GM18867 (cell line): ENCODE data around the gene AMMECR1L.
A peak's percentile ranks its signal among the peaks of the same experiment; 100 is the strongest.
"Not testable (repeated sequence)": the region's sequence is repeated elsewhere in the genome, so short reads cannot be mapped to it uniquely, and the experiment has no call there.

Experiments
- ATAC-seq: cut with Tn5 transposase; IDR thresholded peaks from one replicate; pipeline ENCODE4 v1.9.1; 2021; ENCODE audit warnings: mild to moderate bottlenecking, moderate library complexity; ENCODE audit not compliant: unreplicated experiment

Gene AMMECR1L

DNA sequence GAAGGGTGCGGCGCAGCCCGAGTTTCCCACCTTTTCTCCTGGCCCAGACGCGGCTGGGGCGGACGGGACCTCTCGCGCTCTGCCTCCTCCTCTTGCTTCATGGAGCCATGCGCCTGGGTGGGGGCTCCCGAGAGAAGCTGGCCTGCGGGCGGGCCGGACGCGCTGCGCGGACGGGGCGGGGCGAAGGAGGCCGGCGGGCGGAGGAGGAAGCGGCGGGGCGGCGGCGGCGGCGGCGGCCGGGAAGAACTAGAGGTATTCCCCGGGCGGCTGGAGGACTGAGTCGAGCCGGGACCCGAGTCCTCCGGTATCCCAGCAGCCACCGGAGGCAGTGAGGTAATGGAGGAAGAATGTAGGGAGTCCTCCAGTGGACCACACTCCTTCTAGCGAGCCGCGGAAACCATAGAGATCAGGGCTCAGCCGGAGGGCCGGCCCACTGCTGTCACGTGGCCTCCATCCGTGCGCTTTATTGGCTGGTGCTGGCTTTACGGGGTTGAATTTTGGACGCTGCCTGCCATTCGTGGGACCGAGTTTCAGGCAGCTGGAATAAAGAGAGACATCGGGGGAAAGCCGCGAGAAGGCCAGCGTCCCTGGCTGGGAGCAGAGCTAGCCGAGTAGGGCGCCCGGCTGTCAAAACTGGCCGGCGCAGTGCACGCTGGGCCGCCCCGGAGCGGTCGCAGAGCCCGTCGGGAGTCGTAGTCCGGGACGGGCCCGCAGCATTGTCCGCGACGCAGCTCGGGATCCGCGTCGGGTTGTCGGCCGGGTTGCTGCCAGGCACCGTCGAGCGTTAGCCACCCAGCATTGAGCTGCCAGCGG, at the start of gene AMMECR1L:
TSS of gene AMMECR1L (minus strand) at position 177 of the 813 bp plus-strand sequence. CDS start 11,722 bp downstream, outside the sequence.
- ATAC-seq: peak; percentile 92

DNA sequence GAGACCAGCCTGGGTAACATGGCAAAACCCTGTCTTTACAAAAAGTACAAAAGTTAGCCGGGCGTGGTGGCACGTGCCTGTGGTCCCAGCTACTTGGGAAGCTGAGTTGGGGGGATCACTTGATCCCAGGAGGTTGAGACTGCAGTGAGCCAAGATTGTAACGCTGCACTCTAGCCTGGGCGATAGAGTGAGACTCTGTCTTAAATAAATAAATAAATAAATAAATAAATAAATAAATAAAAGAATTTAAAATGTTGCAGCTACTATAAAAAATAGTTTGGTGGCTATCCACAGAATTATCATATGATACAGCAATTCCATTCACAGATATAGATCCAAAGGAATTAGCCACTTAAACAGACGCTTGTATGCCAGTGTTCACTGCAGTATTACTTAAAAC, 49.6 kb upstream of the AMMECR1L start:
- ATAC-seq: no peak

DNA sequence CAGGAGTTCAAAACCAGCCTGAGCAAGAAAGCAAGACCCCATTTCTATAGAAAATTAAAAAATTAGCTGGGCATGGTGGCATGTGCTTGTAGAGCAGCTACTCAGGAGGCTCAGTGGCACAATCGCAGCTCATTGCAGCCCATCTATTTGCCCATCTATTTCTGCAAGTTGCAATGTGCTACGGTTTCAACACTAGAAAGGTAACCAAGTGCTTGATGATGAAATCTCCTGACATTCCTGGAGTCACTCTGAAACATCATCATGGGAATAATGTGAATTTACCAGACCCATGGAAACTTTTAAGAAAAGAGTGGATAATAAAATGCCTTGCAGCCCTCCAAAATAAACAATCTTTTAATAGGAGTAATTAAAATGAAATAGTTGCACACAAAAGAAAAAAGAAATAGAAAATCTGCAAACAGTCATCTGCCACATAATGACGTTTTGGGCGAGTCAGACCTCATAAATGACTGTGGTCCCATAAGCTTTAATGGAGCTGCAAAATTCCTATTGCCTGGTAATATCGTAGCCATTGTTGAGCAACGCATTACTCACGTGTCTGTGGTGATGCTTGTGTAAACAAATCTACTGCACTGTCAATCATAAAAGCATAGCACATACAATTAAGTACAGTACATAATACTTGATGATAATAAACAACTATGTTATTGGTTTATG, 46.6 kb upstream of the AMMECR1L start:
- no peak for ATAC-seq

DNA sequence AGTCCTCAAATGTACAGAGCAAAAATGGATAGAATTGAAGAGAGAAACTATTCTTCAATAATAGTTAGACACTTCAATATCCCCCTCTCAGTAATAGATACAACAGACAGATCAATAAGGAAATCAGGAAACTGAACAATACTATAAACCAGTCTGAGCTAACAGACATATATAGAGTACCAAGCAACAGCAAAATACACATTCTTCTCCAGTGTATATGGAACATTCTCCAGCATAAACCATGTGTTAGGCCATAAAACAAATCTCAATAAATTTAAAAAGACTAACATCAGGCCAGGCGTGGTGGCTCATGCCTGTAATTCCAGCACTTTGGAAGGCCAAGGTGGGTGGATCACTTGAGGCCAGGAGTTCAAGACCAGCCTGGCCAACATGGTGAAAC, 43.7 kb upstream of the AMMECR1L start:
- no peak for ATAC-seq

DNA sequence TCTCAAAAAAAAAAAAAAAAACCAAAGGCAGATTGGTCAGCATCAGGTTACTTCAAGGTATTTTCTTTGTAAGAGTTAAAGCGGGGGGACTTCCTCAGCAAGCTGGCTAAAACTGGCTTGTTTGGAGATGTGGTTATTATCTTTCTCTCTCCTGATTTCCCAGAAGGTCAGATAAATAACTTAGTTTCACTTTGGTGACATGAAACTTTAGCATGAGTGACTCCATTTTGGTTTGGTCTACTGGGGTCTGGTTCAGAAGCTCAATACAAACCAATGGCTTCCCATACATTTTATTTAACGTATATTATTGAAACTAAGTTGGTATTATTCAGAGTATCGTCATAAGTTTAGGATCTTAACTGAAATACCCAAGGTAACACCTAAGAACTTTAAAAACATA, 41.6 kb upstream of the AMMECR1L start:
- ATAC-seq: no peak

DNA sequence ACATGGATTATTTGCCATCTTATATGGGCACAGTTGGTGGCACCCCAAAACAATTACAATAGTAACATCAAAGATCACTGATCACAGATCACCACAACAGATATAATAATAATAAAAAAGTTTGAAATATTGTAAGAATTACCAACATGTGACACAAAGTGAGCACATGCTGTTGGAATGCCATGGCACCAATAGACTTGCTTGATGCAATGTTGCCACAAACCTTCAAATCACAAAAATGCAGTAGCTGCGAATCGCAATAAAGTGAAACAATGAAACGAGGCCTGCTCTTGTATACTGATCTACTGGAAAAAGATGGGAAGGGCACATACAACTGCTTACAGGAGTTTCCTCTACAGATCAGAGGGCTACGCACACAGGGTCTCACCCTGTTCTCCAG, 32.2 kb upstream of the AMMECR1L start:
- no peak for ATAC-seq

DNA sequence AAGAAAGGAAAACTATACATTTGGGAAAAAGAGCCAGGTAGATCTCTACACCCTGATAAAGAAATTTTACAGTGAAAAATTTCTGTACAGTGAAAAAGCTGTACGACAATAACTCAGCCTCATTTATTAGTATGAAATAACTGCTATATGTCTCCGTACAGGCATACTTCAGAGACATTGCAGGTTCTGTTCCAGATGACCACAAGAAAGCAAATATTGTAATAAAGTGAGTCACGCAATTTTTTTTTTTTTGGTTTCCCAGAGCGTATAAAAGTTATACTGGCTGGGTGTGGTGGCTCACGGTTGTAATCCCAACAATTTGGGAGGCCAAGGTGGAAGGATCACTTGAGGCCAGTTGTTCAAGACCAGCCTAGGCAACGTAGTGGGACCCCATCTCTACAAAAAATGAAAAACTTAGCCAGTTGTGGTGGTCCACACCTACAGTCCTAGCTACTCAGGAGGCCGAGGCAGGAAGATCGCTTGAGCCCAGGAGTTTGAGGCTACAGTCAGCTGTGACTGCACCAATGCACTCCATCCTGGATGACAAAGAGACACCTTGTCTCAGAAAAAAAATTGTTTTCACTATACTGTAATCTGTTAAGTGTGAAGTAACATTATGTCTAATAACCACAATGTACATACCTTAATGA, 28.2 kb upstream of the AMMECR1L start:
- ATAC-seq: no peak

DNA sequence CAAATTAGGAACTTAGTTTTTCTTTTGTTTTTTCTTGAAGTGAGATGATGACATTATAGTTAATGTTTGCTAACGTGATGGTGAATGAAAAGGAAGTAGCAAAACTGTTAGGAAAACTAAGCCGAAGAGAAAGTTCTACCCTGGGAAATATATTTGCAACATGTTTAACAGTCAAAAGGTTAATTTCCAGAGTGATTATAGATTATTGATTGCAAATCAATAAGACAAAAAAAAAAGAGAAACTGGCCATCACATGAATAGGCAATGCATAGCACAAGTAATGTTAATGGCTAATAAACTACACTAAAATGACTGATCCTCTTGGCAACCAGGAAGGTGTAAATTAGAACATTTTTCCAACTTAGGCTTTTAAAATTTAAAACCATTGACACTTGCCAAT, 26.0 kb upstream of the AMMECR1L start:
- ATAC-seq: no peak

DNA sequence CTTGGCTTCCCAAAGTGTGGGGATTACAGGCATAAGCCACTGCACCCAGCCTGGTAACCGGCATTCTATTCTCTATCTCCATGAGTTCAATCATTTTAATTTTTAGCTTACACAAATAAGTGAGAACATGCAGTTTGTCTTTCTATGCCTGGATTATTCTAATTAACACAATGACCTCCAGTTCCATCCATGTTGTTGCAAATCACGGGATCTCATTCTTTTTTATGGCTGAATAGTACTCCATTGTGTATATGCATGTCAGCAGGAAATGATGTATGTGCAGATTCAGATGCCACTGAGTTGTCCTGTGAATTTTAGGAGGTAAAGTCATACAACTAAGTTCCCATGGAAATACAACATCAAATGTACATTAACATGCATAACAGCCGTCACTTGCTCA, 24.7 kb upstream of the AMMECR1L start:
- no peak for ATAC-seq

DNA sequence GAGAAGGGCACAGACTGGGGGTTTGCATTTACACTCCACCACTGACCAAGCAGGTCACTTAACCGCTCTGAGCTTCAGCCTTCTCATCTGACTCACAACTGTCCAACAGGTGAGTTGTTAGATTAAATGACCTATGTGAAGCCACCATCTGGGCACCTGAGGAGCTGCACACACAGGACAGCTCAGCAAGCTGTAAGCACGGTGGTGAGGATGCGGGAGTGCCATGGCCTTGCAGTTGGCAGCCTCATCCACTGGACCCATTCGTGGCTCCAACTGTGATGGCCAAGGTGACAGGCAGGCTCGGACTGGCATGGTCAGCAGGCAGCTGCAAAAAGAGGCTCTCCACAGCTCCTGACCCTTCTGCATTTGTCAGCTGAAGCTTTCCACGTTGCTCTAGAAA, 23.3 kb upstream of the AMMECR1L start:
- ATAC-seq: no peak

DNA sequence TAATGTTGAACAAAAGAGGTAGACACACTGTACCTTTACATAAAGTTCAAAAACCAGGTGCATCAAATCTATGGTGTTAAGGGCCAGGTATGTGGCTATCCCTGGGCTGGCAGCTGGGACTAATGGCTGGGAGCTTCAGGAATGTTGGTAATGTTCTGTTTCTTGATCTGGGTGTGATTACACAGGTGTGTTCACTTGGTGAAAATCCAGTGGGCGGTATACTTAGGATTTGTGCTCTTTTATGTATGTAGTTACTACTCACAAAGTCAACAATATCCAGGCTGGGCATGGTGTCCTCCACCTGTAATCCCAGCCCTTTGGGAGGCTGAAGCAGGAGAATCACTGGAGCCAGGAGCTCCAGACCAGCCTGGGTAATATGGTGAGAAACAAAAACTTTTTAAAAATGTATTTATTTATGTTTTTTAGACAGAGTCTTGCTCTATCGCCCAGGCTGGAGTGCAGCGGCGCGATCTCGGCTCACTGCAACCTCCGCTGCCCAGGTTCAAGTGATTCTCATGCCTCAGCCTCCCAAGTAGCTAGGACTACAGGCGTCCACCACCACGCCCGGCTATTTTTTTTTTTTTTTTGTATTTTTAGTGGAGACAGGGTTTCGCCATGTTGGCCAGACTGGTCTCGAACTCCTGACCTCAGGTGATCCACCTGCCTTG, 22.1 kb upstream of the AMMECR1L start:
- ATAC-seq: not testable (repeated sequence)

DNA sequence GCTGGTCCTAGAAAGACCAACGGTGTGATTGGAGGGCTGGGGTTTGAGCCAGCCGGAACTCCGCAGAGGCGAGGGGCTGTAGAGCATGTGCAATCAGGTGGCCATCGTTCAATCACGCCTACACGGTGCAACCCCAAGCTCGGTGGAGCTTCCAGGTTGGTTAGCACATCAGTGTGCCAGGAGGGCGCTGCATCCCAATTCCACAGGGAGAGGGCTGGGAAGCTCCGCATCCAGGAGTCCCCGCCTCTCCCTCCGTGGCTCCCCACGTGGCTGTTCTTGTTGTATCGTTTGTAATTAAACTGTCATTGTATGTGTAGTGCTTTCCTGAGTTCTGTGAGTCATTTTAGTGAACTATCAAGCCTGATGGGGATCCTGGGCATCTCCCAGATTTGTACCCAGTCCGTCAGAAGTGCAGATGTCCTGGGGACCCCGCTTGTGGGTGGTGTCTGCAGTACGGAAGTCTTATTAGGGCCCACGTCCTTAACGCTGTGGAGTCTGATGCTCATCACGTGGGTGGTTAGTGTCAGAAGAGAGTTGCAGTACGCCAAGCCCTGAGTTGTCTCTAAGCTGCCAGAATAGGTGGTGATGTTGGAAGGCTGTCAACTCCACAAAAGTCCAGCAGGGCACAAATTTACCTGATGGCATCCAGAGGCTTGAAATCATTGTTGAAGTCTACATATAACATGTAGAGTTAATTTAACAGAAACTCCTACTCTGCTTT, 20.6 kb upstream of the AMMECR1L start:
- no peak for ATAC-seq

DNA sequence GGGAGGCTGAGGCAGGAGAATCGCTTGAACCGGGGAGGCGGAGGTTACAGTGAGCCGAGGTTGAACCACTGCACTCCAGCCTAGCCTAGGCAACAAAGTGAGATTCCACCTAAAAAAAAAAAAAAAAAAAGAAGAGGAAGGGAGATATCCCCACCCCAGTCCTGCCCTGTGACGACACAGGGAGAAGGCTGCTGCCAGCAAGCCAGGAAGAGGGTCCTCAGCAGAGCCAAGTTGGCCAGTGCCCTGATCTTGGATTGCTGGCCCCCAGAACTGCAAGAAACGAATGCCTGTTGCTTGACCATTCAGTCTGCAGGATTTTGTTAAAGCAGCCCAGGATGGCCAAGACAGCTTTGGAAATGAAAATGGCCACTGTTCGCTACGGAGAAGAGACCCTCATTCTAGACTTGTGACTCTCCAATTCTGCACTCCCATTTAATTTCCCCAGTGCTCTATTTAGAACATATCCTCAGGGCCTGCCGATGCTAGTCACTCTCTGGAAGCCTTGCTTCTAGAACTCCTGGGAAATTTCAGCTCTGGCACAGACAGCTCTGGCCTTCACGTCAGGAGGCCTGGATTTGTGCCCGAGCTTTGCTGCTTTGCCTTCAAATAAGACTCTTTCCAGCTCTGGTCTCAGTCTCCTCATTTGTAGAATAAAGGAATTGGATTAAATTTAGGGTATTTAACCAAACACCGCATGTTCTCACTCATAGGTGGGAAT, 15.7 kb upstream of the AMMECR1L start:
- ATAC-seq: no peak

DNA sequence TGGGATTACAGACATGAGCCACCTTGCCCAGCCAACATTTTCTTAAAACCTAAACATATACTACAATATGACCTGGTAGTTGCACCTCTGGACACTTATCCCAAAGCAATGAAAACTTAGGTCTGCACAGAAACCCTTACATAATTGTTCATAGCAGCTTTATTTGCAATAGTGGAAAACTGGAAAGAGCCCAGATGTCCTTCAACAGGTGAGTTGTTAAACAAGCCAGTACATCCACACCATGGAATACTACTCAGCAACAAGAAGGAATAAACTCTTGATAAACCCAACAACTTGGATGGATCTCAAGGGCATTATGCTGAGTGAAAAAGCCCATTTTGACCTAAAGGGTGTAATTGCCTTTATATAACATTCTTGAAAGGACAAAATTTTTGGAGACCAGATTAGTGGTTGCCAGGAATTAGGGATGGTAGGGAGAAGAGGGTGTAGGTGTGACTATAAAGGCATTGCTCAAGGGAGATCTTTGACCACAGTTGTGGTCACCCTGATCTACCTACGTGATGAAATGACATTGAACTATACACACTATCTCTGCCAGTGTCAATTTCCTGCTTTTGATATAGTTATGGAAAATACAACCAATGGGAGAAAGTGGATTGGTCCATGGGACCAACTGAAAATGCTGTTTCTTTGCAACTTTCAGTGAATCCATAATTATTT, 11.9 kb upstream of the AMMECR1L start:
- ATAC-seq: no peak

DNA sequence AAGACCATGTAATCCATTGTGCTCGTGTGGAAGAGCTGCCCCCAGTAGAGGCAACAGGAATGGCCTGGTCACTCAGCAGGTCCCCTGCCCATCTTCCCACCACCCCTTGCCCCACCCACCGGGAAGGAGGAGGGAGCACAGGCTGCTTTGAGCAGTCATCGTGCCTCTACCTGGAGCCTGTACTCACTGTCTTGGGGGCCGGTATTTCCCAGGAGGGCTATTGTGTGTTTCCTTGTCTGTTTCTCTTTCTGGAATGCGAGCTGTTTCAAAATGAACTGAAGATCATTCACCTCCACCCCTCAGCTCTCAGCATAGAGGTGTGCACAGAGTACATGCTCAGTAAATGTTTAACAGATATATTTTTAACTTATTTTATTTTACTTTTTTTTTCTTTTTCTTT, 7.7 kb upstream of the AMMECR1L start:
- ATAC-seq: no peak

DNA sequence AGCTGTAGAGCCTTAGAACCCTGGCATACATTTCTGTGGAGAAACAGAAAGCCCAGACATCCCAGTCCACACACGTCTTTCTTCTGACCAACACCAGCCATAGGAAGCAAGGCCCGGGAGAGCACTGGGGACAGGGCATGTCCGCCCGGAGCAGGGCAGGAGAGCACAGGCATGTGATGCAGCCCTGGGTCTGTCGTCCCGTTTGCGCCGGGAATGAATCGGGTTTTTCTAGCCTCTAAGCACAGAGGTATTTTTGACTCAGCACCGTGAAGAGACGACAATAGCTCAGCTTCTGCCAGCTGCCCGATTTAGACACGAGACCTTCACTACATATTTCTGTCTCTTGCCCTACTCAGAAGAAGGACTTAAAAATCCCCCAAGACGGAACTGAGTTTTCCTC, 7.3 kb upstream of the AMMECR1L start:
- no peak for ATAC-seq

DNA sequence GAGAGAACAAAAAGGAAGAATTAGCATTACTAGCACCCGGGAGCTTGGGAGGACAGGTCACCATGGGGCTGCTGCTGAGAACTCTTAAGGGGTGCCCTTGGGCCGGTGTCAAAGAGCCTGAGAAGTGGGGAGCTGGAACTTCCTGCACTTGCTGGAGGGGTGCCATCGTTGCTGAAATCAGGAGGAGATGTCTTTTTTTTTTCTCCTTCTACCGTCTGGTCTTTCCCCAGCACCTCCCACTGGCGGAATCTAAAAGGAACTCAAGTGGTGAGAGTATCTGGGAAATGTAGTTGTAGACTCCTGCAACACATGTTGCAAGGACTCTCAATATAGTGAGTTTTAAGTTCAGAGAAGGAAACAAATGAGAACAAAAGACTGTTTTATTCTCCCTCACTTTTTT, 6.1 kb upstream of the AMMECR1L start:
- ATAC-seq: no peak

DNA sequence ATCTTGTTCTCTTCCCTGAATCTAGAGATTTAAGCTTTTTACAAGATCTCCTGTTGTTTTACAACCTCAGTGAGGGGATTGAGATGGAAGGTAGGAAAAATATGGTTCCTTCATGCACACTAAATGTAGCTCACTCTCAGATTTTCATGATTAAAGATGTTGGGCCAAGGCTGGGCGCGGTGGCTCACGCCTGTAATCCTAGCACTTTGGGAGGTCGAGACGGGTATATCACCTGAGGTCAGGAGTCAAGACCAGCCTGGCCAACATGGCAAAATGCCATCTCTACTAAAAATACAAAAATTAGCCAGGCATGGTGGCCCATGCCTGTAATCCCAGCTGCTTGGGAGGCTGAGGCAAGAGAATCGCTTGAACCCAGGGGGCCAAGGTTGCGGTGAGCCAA, 5.0 kb upstream of the AMMECR1L start:
- not testable (repeated sequence) for ATAC-seq

DNA sequence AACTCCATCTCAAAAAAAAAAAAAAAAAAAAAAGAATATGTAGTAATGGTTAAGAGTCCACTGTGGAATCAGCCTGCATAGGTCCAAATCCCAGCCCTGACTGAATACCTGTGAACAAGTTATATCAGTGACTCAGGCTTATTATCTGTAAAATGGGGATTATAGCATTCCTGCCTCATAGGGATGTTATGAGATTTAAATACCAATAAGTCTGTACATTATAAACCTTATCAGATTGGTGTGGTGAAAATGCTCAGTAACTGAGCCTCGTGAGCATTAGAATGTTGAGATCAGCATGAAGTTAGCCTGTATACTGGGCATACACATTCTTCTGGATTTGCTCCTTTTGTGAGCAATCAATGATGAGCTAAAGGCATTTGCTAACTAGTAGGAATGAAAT, 3.0 kb upstream of the AMMECR1L start:
- no peak for ATAC-seq

DNA sequence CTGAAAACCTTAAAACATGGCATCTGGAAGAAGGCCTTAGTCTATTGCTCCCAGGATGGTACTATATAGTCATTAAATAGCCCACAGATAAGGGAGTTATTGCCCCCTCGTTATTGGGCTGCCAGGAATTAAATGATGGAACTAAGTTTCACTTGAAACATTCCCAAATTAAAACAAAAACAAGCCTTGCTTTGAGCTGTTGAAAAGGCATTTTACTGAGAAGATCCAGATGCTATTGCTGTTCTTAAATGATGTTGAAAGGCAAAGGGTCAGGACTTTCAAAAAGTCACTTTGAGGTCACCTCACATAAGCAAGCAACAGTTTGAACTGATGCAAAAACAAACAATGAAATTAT, 2.0 kb upstream of the AMMECR1L start:
- ATAC-seq: no peak
